ENCODE data around the gene PCGF5.

- no peak for TF ChIP-seq REST (IDR thresholded peaks at IDR 0.05)
- TF ChIP-seq CTCF (IDR thresholded peaks at IDR 0.05; ENCODE audit: low read depth, low read length, missing input control), result no peak
- no peak for TF ChIP-seq HNF4G (IDR thresholded peaks at IDR 0.05)
Measured at GRCh38 chr10:91210014-91210413, 10.4 kb upstream of the PCGF5 start.

All from liver (tissue), 3 donors.